Measurements from ENCODE around the gene DCTN2.

GRCh38 chr12:57593187-57593586 is 46.2 kb upstream of the DCTN2 start:
- TF ChIP-seq POLR2A (IDR thresholded peaks at IDR 0.05; ENCODE audit: low read length), result no peak
- no peak for TF ChIP-seq GATA1 (IDR thresholded peaks at IDR 0.05; ENCODE audit: low read depth, low read length)

Data from erythroblast (primary cell).